Upper lobe of left lung (tissue), 6 donors: Measurements from ENCODE around the gene PELI2. TPM values are rescaled to one million over a fixed set of nuclear protein-coding genes. Genes with fewer than 3 reads are reported as not detected.

Source experiments
- ATAC-seq, 2 donors: fragments of 200-7000 bp; cut with Tn5 transposase; one replicate each; pipeline ENCODE4 v1.9.1; 2022; ENCODE audit warnings: mild to moderate bottlenecking in 2 of 2, moderate library complexity in 2 of 2; ENCODE audit not compliant: low FRiP score in 2 of 2
- DNase-seq, 2 donors: peaks; one replicate each; pipeline ENCODE4 v3.0.0-alpha.2; 2019 to 2020
- H3K27ac ChIP-seq, 4 donors: fragments of 200-600 bp; sonication (generic); one replicate each; pipeline ENCODE4 v1.5.1; 2016 to 2019
- H3K27me3 ChIP-seq, 4 donors: fragments of 200-600 bp; sonication (generic); one replicate each; pipeline ENCODE4 v1.5.1; 2017 to 2019
- H3K36me3 ChIP-seq, 4 donors: fragments of 200-600 bp; sonication (generic); one replicate each; pipeline ENCODE4 v1.5.1; 2016 to 2019
- H3K4me1 ChIP-seq, 4 donors: fragments of 200-600 bp; sonication (generic); one replicate each; pipeline ENCODE4 v1.5.1; 2018 to 2019
- H3K4me3 ChIP-seq, 4 donors: fragments of 200-600 bp; sonication (generic); one replicate each; pipeline ENCODE4 v1.5.1; 2017 to 2019; ENCODE audit warnings: mild to moderate bottlenecking in 2 of 4, moderate library complexity in 1 of 4
- H3K9me3 ChIP-seq, 4 donors: fragments of 200-600 bp; sonication (generic); one replicate each; pipeline ENCODE4 v1.5.1; 2018 to 2019
- EP300 ChIP-seq, 4 donors: sonication (generic); formaldehyde crosslinking; IDR thresholded peaks; one replicate each; pipeline ENCODE4 v1.5.1; 2017; ENCODE audit warnings: antibody characterized with exemption in 4 of 4, control low read depth in 2 of 4
- POLR2A ChIP-seq, 4 donors: fragments of 450-650 bp; IDR thresholded peaks; one replicate each; pipeline ENCODE4 v1.5.1; 2016 to 2017; ENCODE audit warnings: antibody characterized with exemption in 4 of 4, mild to moderate bottlenecking in 2 of 4
- POLR2AphosphoS5 ChIP-seq, 2 donors: sonication (generic); formaldehyde crosslinking; IDR thresholded peaks; one replicate each; pipeline ENCODE4 v1.5.1; 2017; ENCODE audit warnings: antibody characterized with exemption in 2 of 2
- WGBS, 2 donors: methylation state at CpG; one replicate each; pipeline ENCODE4 v1.1.5; 2017 to 2018; 5-methylcytosine and 5-hydroxymethylcytosine counted together
- total RNA-seq, 6 donors: library from RNA; depleted of rRNA in 4 of 6; stranded (reverse); fragments of >200 nt in 4 of 6; gene quantifications; one replicate each; pipeline versions ENCODE4 v1.1.0 to v1.2.1, GENCODE V29; 2016 to 2021
- TF ChIP-seq, protein P1 (sequence below), 6 experiments: fragments of 450-650 bp in 4 of 6; fragments of 200-600 bp in 2 of 6; sonication (generic) in 2 of 6; IDR thresholded peaks; one replicate each; pipeline ENCODE4 v1.5.1; 2016 to 2019; ENCODE audit warnings: antibody characterized with exemption in 6 of 6
- donor health status: DM: no; HTN: no; CAD: no; lungs with moderate emphysema.
- donor health status: DM: no; HTN: yes; CAD: no; lungs with severe emphysema.

The PELI2 gene
- total RNA-seq, 6 donors from 2014 or later: 9.0 to 21.6 (median 17.9) TPM

DNA sequence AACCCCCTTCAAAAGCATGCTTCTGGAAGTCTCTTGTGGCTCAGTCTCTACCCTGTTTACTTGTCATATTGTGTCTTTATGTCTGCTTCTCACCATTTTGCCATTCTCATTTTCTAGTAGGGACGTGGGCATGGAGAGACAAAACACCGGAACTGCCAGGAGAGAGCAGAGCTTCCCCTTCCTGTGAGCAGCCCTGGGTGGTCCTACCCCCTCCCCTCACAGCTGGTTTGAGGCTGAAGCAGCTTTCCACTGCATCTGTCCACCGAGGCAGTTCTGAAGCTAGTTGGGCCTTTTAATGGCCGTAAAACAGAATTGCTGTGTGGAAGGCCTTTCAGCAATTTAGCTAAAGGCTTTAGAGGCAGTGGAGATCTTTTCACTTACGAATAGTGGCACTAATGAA, 77.0 kb downstream of the PELI2 start:
- no peak for TF ChIP-seq POLR2AphosphoS5 (IDR thresholded peaks at IDR 0.05)
- no peak for TF ChIP-seq EP300 (IDR thresholded peaks at IDR 0.05)
- TF ChIP-seq, protein P1, sequence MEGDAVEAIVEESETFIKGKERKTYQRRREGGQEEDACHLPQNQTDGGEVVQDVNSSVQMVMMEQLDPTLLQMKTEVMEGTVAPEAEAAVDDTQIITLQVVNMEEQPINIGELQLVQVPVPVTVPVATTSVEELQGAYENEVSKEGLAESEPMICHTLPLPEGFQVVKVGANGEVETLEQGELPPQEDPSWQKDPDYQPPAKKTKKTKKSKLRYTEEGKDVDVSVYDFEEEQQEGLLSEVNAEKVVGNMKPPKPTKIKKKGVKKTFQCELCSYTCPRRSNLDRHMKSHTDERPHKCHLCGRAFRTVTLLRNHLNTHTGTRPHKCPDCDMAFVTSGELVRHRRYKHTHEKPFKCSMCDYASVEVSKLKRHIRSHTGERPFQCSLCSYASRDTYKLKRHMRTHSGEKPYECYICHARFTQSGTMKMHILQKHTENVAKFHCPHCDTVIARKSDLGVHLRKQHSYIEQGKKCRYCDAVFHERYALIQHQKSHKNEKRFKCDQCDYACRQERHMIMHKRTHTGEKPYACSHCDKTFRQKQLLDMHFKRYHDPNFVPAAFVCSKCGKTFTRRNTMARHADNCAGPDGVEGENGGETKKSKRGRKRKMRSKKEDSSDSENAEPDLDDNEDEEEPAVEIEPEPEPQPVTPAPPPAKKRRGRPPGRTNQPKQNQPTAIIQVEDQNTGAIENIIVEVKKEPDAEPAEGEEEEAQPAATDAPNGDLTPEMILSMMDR (IDR thresholded peaks at IDR 0.05): no peak
- no peak for TF ChIP-seq POLR2A (IDR thresholded peaks at IDR 0.05)
- Histone ChIP-seq H3K27me3 (no peaks in the 10 kb centered on the region), H3K4me3 (no peak overlapping the region), H3K9me3 (no peaks in the 10 kb centered on the region), H3K27ac (no peak overlapping the region), H3K4me1 (peaks cover 10 to 21% (median 14%) of the 10 kb centered on the region in 4 donors), H3K36me3 (no peaks in the 10 kb centered on the region)
- DNase-seq: no peak
- WGBS, 2 donors: 67 to 77% methylated on average over 5 of the region's 5 CpGs
- no peak for ATAC-seq

GRCh38 chr14:56195704-56196103, 77.5 kb downstream of the PELI2 start:
- no peak overlapping the region for H3K27ac ChIP-seq
- 50 to 70% methylated on average over 6 of the region's 6 CpGs for WGBS, 2 donors
- H3K27me3 ChIP-seq: no peaks in the 10 kb centered on the region
- DNase-seq: no peak
- no peaks in the 10 kb centered on the region for H3K9me3 ChIP-seq
- no peak for TF ChIP-seq POLR2A (IDR thresholded peaks at IDR 0.05)
- no peak for TF ChIP-seq POLR2AphosphoS5 (IDR thresholded peaks at IDR 0.05)
- TF ChIP-seq, protein P1 (IDR thresholded peaks at IDR 0.05): no peak
- TF ChIP-seq EP300 (IDR thresholded peaks at IDR 0.05): no peak
- no peak for ATAC-seq
- no peaks in the 10 kb centered on the region for H3K36me3 ChIP-seq
- peaks cover 10 to 21% (median 15%) of the 10 kb centered on the region in 4 donors for H3K4me1 ChIP-seq
- H3K4me3 ChIP-seq: no peak overlapping the region

DNA sequence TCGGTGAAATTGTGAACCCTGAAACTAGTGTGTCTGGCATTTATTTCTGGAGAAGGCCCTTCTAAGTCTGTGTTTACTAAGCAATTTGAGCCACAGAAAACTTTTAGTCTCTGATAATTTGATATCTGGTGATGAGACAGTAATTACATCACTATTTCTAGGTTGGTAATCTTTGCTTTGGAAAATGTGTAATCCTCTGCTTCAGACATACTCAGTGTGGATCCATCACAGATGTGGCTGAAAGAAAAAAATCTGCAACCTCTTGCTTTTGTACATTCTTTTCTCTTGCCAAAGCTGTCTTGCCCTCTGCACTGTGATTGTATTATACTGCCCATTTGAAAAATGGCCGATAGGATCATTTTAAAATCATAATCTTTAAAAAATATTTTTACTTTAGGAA, 78.1 kb downstream of the PELI2 start:
- WGBS, 2 donors: 73 to 77% methylated on average over 2 of the region's 2 CpGs
- H3K4me1 ChIP-seq: peaks cover 10 to 21% (median 15%) of the 10 kb centered on the region in 4 donors
- ATAC-seq (peak in 1 of 2 donors; percentile 79), DNase-seq (no peak)
- H3K4me3 ChIP-seq: no peak overlapping the region
- H3K36me3 ChIP-seq: no peaks in the 10 kb centered on the region
- TF ChIP-seq, protein P1 (IDR thresholded peaks at IDR 0.05): no peak
- TF ChIP-seq POLR2AphosphoS5 (IDR thresholded peaks at IDR 0.05) (no peak), POLR2A (IDR thresholded peaks at IDR 0.05) (no peak), EP300 (IDR thresholded peaks at IDR 0.05) (no peak)
- H3K9me3 ChIP-seq: no peaks in the 10 kb centered on the region
- H3K27ac ChIP-seq: no peak overlapping the region
- H3K27me3 ChIP-seq: no peaks in the 10 kb centered on the region

- ATAC-seq (no peak), DNase-seq (no peak)
- Histone ChIP-seq H3K27ac (no peak overlapping the region), H3K36me3 (no peaks in the 10 kb centered on the region), H3K27me3 (no peaks in the 10 kb centered on the region), H3K9me3 (no peaks in the 10 kb centered on the region), H3K4me3 (no peak overlapping the region), H3K4me1 (peaks cover 10 to 21% (median 15%) of the 10 kb centered on the region in 4 donors)
- WGBS, 2 donors: 93 to 96% methylated on average over 1 of the region's 1 CpG
- TF ChIP-seq, protein P1 (IDR thresholded peaks at IDR 0.05): no peak
These were observed 78.9 kb downstream of the PELI2 start for GRCh38 chr14:56197150-56197549.

DNA sequence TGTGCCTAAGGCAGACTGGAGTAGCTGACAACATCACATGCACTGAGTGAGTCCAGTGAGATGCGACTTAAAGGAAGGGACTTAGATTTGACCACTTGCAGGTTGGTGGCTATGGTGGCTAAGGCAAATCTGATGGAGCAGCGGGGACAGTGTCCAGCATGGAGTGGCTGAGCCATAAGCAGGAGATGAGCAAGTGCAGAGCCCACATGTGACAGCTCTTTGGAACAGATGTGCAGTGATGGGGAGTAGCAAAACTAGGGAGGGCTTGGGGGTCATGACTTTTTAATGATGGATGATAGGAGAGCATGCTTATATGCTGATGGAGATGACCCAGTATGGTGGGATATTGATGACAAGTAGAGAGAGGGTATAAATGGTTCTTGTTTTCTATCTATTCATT, 80.2 kb downstream of the PELI2 start:
- no peaks in the 10 kb centered on the region for H3K9me3 ChIP-seq
- ATAC-seq (no peak), DNase-seq (no peak)
- no peaks in the 10 kb centered on the region for H3K27me3 ChIP-seq
- H3K4me1 ChIP-seq: peaks cover 10 to 21% (median 15%) of the 10 kb centered on the region in 4 donors
- 94 to 100% methylated on average over 2 of the region's 2 CpGs for WGBS, 2 donors
- no peaks in the 10 kb centered on the region for H3K36me3 ChIP-seq
- no peak overlapping the region for H3K27ac ChIP-seq
- no peak overlapping the region for H3K4me3 ChIP-seq
- no peak for TF ChIP-seq POLR2A (IDR thresholded peaks at IDR 0.05)
- TF ChIP-seq EP300 (IDR thresholded peaks at IDR 0.05): no peak
- no peak for TF ChIP-seq POLR2AphosphoS5 (IDR thresholded peaks at IDR 0.05)
- TF ChIP-seq, protein P1 (IDR thresholded peaks at IDR 0.05): no peak
